Measurements from ENCODE around the gene DCP1B.
A peak's percentile ranks its signal among the peaks of the same experiment; 100 is the strongest.

Gene DCP1B

GRCh38 chr12:2004113-2004929, at the start of gene DCP1B:
Gene DCP1B (minus strand): TSS chr12:2004457. CDS start chr12:2004431, 26 bp downstream.
- Histone ChIP-seq H3K9me3 (ENCODE audit: low read depth, low read length) (no peaks in the 10 kb centered on the region), H3K36me3 (ENCODE audit: insufficient read depth, low read length) (no peaks in the 10 kb centered on the region), H3K4me3 (peak within 1 kb of the TSS; percentile 99), H3K27ac (peak within 1 kb of the TSS; percentile 88), H3K9ac (ENCODE audit: insufficient read length) (peak within 1 kb of the TSS; percentile 83)
- peak; percentile 80 for DNase-seq (ENCODE audit: low read depth, low spot score)
- TF ChIP-seq EZH2 (IDR thresholded peaks at IDR 0.05) (no peak), POLR2AphosphoS5 (IDR thresholded peaks at IDR 0.05; ENCODE audit: borderline replicate concordance, low read depth, low read length) (peak; percentile 95)

DNA sequence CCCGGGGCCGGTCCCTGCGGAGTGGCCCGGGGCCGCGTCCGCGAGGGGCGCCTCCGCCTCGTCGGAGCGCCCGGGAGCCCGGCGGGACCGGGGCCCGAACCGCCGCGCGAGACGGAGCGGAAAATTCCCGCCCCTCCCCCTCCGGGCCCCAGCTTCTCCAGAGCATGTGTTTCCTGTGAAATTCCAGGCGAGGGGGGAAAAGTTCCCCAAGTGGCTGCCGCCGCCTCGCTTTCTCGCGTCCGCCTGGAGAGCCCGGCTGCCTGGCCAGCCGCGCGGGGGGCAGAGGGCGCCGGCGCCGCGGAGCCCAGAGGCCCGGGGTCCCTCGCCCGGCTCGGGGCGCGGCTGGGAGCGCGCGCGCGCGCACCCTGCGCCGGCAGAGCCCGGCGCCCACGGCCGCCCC, 49.4 kb upstream of the DCP1B start:
- no peak for TF ChIP-seq EZH2 (IDR thresholded peaks at IDR 0.05)
- TF ChIP-seq FOXP2 (optimal IDR thresholded peaks at IDR 0.05; ENCODE audit: control extremely low read depth, extremely low read length, insufficient read depth) = no peak
- no peak for TF ChIP-seq POLR2AphosphoS5 (IDR thresholded peaks at IDR 0.05; ENCODE audit: borderline replicate concordance, low read depth, low read length)
- H3K9me3 ChIP-seq (ENCODE audit: low read depth, low read length) = no peaks in the 10 kb centered on the region
- no peak for DNase-seq (ENCODE audit: low read depth, low spot score)
- no peak overlapping the region for H3K9ac ChIP-seq (ENCODE audit: insufficient read length)
- H3K36me3 ChIP-seq (ENCODE audit: insufficient read depth, low read length) = no peaks in the 10 kb centered on the region
- peak overlapping the region; percentile 76 for H3K4me3 ChIP-seq
- no peak overlapping the region for H3K27ac ChIP-seq

- no peak within 1 kb of the TSS for H3K9ac ChIP-seq (ENCODE audit: insufficient read length)
- TF ChIP-seq POLR2AphosphoS5 (IDR thresholded peaks at IDR 0.05; ENCODE audit: borderline replicate concordance, low read depth, low read length) = no peak
- TF ChIP-seq EZH2 (IDR thresholded peaks at IDR 0.05) = no peak
- no peak for TF ChIP-seq FOXP2 (optimal IDR thresholded peaks at IDR 0.05; ENCODE audit: control extremely low read depth, extremely low read length, insufficient read depth)
- peak within 1 kb of the TSS; percentile 76 for H3K4me3 ChIP-seq
- H3K27ac ChIP-seq = no peak within 1 kb of the TSS
- no peaks in the 10 kb centered on the region for H3K36me3 ChIP-seq (ENCODE audit: insufficient read depth, low read length)
- H3K9me3 ChIP-seq (ENCODE audit: low read depth, low read length) = no peaks in the 10 kb centered on the region
- no peak for DNase-seq (ENCODE audit: low read depth, low spot score)
Observed at GRCh38 chr12:2052826-2053678, 48.8 kb upstream of the DCP1B start, which contains the start of gene CACNA1C. Gene CACNA1C (plus strand): TSS chr12:2052987. CDS start chr12:2053563, 576 bp downstream.

GRCh38 chr12:2051700-2052621, 47.7 kb upstream of the DCP1B start:
- DNase-seq (ENCODE audit: low read depth, low spot score) = no peak
- H3K4me3 ChIP-seq = peak overlapping the region; percentile 67

DNA sequence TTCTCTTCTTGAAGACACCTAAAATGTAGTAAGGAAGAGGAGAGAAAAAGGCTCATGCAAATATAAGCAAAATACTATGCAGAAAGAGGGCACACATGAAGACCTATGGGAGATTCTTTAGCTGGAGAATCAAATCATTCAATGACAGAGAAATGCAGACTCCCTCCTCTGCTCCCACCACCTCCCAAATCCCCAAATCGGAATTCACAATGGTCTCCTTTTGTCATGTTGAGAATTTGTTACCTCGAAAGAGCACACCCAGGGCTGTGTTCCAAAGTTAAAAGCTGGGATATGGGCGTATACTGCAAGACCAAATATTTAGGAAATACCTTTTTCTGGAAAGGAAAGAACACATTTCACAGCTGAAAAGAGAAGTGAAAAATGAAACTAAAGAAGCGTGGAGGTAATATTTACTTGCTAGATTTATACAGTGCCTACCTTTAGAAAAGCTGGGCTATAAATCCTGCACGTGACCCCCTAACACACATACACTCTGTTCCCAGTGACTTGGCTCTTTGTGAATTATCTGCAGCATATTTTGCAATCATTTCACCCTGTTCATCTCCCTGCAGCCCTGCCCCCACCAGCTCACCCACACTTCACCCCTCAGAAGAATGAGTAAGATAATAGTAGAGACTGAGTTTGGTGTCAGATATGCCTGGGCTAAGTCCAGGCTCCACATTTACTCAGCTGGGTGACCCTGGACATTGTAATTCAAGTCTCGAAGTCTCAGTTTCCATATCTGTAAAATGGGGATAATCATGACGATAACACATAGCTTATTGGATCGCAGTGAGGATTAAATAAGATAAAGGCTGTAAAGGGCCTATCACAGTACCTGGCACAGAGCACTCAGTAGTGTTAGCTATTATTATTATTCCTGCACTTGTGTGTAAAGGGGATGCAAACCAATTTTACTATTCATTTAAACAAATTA, 45.6 kb upstream of the DCP1B start:
- no peak for TF ChIP-seq EZH2 (IDR thresholded peaks at IDR 0.05)
- no peak for TF ChIP-seq POLR2AphosphoS5 (IDR thresholded peaks at IDR 0.05; ENCODE audit: borderline replicate concordance, low read depth, low read length)
- TF ChIP-seq FOXP2 (optimal IDR thresholded peaks at IDR 0.05; ENCODE audit: control extremely low read depth, extremely low read length, insufficient read depth) = no peak
- Histone ChIP-seq H3K4me3 (no peak overlapping the region), H3K9me3 (ENCODE audit: low read depth, low read length) (no peaks in the 10 kb centered on the region), H3K27ac (no peak overlapping the region), H3K9ac (ENCODE audit: insufficient read length) (no peak overlapping the region), H3K36me3 (ENCODE audit: insufficient read depth, low read length) (no peaks in the 10 kb centered on the region)
- no peak for DNase-seq (ENCODE audit: low read depth, low spot score)

More at GRCh38 chr12:2051700-2052621, 47.7 kb upstream of the DCP1B start:
- H3K36me3 ChIP-seq (ENCODE audit: insufficient read depth, low read length) = no peaks in the 10 kb centered on the region
- H3K9ac ChIP-seq (ENCODE audit: insufficient read length) = no peak overlapping the region
- TF ChIP-seq EZH2 (IDR thresholded peaks at IDR 0.05) (no peak), FOXP2 (optimal IDR thresholded peaks at IDR 0.05; ENCODE audit: control extremely low read depth, extremely low read length, insufficient read depth) (no peak), POLR2AphosphoS5 (IDR thresholded peaks at IDR 0.05; ENCODE audit: borderline replicate concordance, low read depth, low read length) (no peak)
- no peaks in the 10 kb centered on the region for H3K9me3 ChIP-seq (ENCODE audit: low read depth, low read length)
- no peak overlapping the region for H3K27ac ChIP-seq

DNA sequence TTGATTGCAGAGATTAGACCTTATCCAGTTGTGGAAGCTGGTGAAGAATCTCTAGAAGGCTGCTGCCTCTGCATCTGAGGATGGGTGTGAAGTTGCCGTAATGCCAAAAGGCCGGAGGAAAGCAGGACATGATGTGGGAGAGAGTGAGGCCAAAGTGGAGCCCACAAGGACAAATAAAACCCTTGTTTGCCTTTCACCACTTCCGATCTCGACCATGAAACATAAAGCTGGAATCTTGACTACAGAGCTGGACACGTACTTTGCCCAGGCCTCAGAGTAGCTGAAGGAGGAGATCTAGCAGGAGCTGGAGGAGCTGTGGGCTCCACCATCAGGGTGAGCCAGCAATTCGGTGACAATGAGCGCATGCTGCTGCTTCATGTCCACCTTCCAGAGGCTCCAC, 43.5 kb upstream of the DCP1B start:
- TF ChIP-seq FOXP2 (optimal IDR thresholded peaks at IDR 0.05; ENCODE audit: control extremely low read depth, extremely low read length, insufficient read depth) = no peak
- TF ChIP-seq EZH2 (IDR thresholded peaks at IDR 0.05) = no peak
- no peak for TF ChIP-seq POLR2AphosphoS5 (IDR thresholded peaks at IDR 0.05; ENCODE audit: borderline replicate concordance, low read depth, low read length)
- Histone ChIP-seq H3K9me3 (ENCODE audit: low read depth, low read length) (no peaks in the 10 kb centered on the region), H3K4me3 (no peak overlapping the region), H3K9ac (ENCODE audit: insufficient read length) (no peak overlapping the region), H3K27ac (no peak overlapping the region), H3K36me3 (ENCODE audit: insufficient read depth, low read length) (no peaks in the 10 kb centered on the region)
- no peak for DNase-seq (ENCODE audit: low read depth, low spot score)

GRCh38 chr12:2046957-2047356, 42.7 kb upstream of the DCP1B start:
- Histone ChIP-seq H3K9me3 (ENCODE audit: low read depth, low read length) (no peaks in the 10 kb centered on the region), H3K9ac (ENCODE audit: insufficient read length) (no peak overlapping the region), H3K36me3 (ENCODE audit: insufficient read depth, low read length) (no peaks in the 10 kb centered on the region), H3K4me3 (no peak overlapping the region), H3K27ac (no peak overlapping the region)
- DNase-seq (ENCODE audit: low read depth, low spot score) = no peak
- no peak for TF ChIP-seq EZH2 (IDR thresholded peaks at IDR 0.05)
- TF ChIP-seq POLR2AphosphoS5 (IDR thresholded peaks at IDR 0.05; ENCODE audit: borderline replicate concordance, low read depth, low read length) = no peak
- TF ChIP-seq FOXP2 (optimal IDR thresholded peaks at IDR 0.05; ENCODE audit: control extremely low read depth, extremely low read length, insufficient read depth) = no peak

Measured in SK-N-MC (cell line).